ENCODE results near the gene OR11H6. TPM values are rescaled to one million over a fixed set of nuclear protein-coding genes. Genes with fewer than 3 reads are reported as not detected.

The OR11H6 gene
- total and polyA plus RNA-seq, 2 donors (not counting 1 experiment from before 2014, with no cell fraction given) = not detected

- H3K4me3 Mint-ChIP-seq = no peak overlapping the region
- H3K79me2 ChIP-seq (ENCODE audit: control insufficient read depth, insufficient read depth, low read length) = no peaks in the 10 kb centered on the region
- ChIA-PET POLR2A (no interaction called here), CTCF (no interaction called here)
- no peaks in the 10 kb centered on the region for H4K20me1 ChIP-seq (ENCODE audit: control insufficient read depth, insufficient read depth, low read length, poor library complexity, severe bottlenecking)
- H3K4me1 ChIP-seq (ENCODE audit: control insufficient read depth in 2 of 2, insufficient read depth in 2 of 2, low read length in 2 of 2) = no peaks in the 10 kb centered on the region
- DNase-seq = no peak
- H3K27ac Mint-ChIP-seq = no peak overlapping the region
- peaks cover 15% of the 10 kb centered on the region for H3K27me3 Mint-ChIP-seq
- H3K4me1 Mint-ChIP-seq = peaks cover 2% of the 10 kb centered on the region
- H2AFZ ChIP-seq (ENCODE audit: insufficient read depth, low read depth, low read length, poor library complexity, severe bottlenecking) = no peak overlapping the region
- no peak overlapping the region for H3K4me2 ChIP-seq (replicated peaks; ENCODE audit: low read depth, low read length, poor library complexity, severe bottlenecking)
- H3K36me3 ChIP-seq (replicated peaks in 1 of 2; ENCODE audit: control extremely low read depth in 1 of 2, control insufficient read depth in 1 of 2, extremely low read depth in 1 of 2, insufficient read depth in 2 of 2, low read length in 1 of 2) = no peaks in the 10 kb centered on the region
- no peaks in the 10 kb centered on the region for H3K9me3 ChIP-seq (ENCODE audit: control extremely low read depth in 1 of 3, control insufficient read depth in 2 of 3, insufficient read depth in 1 of 3, low read length in 2 of 3)
- WGBS (ENCODE audit: insufficient coverage) = 49% methylated on average over 5 of the region's 5 CpGs
- no peak for ATAC-seq (ENCODE audit: low read depth)
- TF ChIP-seq CTCF (IDR thresholded peaks at IDR 0.05) (no peak), EZH2 (IDR thresholded peaks at IDR 0.05; ENCODE audit: borderline replicate concordance, insufficient read depth, low read depth, low read length, poor library complexity, severe bottlenecking) (no peak)
- intact Hi-C loops (cut with micrococcal nuclease) = no loop called here
- H3K9ac ChIP-seq (ENCODE audit: low read length) = no peak overlapping the region
- H3K9me3 Mint-ChIP-seq (ENCODE audit: insufficient read depth) = peaks cover 2% of the 10 kb centered on the region
- H3K27ac ChIP-seq (ENCODE audit: low read length in 2 of 2) = no peak overlapping the region
- H3K27me3 ChIP-seq (replicated peaks in 1 of 4; ENCODE audit: control extremely low read depth in 1 of 4, control insufficient read depth in 3 of 4, insufficient read depth in 4 of 4, low read length in 3 of 4) = no peaks in the 10 kb centered on the region
- no peak overlapping the region for H3K4me3 ChIP-seq (ENCODE audit: control extremely low read depth in 1 of 5, extremely low read depth in 1 of 5, insufficient read depth in 1 of 5, low read depth in 2 of 5, low read length in 4 of 5)
Observed at GRCh38 chr14:20179218-20179617, 44.3 kb upstream of the OR11H6 start.

GRCh38 chr14:20179880-20180279 is 43.6 kb upstream of the OR11H6 start:
- Mint-ChIP-seq H3K9me3 (ENCODE audit: insufficient read depth) (peaks cover 2% of the 10 kb centered on the region), H3K4me1 (peaks cover 2% of the 10 kb centered on the region), H3K27me3 (peaks cover 15% of the 10 kb centered on the region), H3K4me3 (no peak overlapping the region), H3K27ac (no peak overlapping the region)
- no peaks in the 10 kb centered on the region for H3K4me1 ChIP-seq (ENCODE audit: control insufficient read depth in 2 of 2, insufficient read depth in 2 of 2, low read length in 2 of 2)
- ChIA-PET POLR2A (no interaction called here), CTCF (no interaction called here)
- no peaks in the 10 kb centered on the region for H3K9me3 ChIP-seq (ENCODE audit: control extremely low read depth in 1 of 3, control insufficient read depth in 2 of 3, insufficient read depth in 1 of 3, low read length in 2 of 3)
- no peaks in the 10 kb centered on the region for H3K36me3 ChIP-seq (replicated peaks in 1 of 2; ENCODE audit: control extremely low read depth in 1 of 2, control insufficient read depth in 1 of 2, extremely low read depth in 1 of 2, insufficient read depth in 2 of 2, low read length in 1 of 2)
- H3K9ac ChIP-seq (ENCODE audit: low read length) = no peak overlapping the region
- no CpG with 5 or more reads among the region's 2 CpGs for WGBS (ENCODE audit: insufficient coverage)
- intact Hi-C loops (cut with micrococcal nuclease) = no loop called here
- no peaks in the 10 kb centered on the region for H4K20me1 ChIP-seq (ENCODE audit: control insufficient read depth, insufficient read depth, low read length, poor library complexity, severe bottlenecking)
- ATAC-seq (ENCODE audit: low read depth) (no peak), DNase-seq (no peak)
- no peak overlapping the region for H3K4me2 ChIP-seq (replicated peaks; ENCODE audit: low read depth, low read length, poor library complexity, severe bottlenecking)
- no peak for TF ChIP-seq CTCF (IDR thresholded peaks at IDR 0.05)
- no peak for TF ChIP-seq EZH2 (IDR thresholded peaks at IDR 0.05; ENCODE audit: borderline replicate concordance, insufficient read depth, low read depth, low read length, poor library complexity, severe bottlenecking)
- H3K4me3 ChIP-seq (ENCODE audit: control extremely low read depth in 1 of 5, extremely low read depth in 1 of 5, insufficient read depth in 1 of 5, low read depth in 2 of 5, low read length in 4 of 5) = no peak overlapping the region
- H3K79me2 ChIP-seq (ENCODE audit: control insufficient read depth, insufficient read depth, low read length) = no peaks in the 10 kb centered on the region
- no peak overlapping the region for H2AFZ ChIP-seq (ENCODE audit: insufficient read depth, low read depth, low read length, poor library complexity, severe bottlenecking)
- H3K27ac ChIP-seq (ENCODE audit: low read length in 2 of 2) = no peak overlapping the region
- no peaks in the 10 kb centered on the region for H3K27me3 ChIP-seq (replicated peaks in 1 of 4; ENCODE audit: control extremely low read depth in 1 of 4, control insufficient read depth in 3 of 4, insufficient read depth in 4 of 4, low read length in 3 of 4)
